ENCODE measurements around the gene HAO1. TPM values are rescaled to one million over a fixed set of nuclear protein-coding genes. Genes with fewer than 3 reads are reported as not detected.
A peak's percentile ranks its signal among the peaks of the same experiment; 100 is the strongest.

Gene HAO1
- total RNA-seq (2021) (not detected in 2 replicates), Bru-seq, nascent RNA (percentile 2 among the genes with signal in this experiment), BruChase-seq, experiment 1, labeled RNA remaining after a 2-hour chase (percentile 1 among the genes with signal in this experiment), BruChase-seq, experiment 2, labeled RNA remaining after a 6-hour chase (not detected)
- long read RNA-seq: 0 reads

- H3K9me3 ChIP-seq (ENCODE audit: low read depth, low read length, poor library complexity, severe bottlenecking): no peaks in the 10 kb centered on the region
- H3K36me3 ChIP-seq (ENCODE audit: insufficient read depth, low read length, poor library complexity, severe bottlenecking): no peaks in the 10 kb centered on the region
- H3K4me3 ChIP-seq (ENCODE audit: low read depth, low read length, poor library complexity, severe bottlenecking): no peak within 1 kb of the TSS
- CTCF ChIA-PET: no interaction called here
- POLR2A ChIA-PET (ENCODE audit: low non-redundant PET): no interaction called here
- no TSS peak for BruUV-seq (replicated peaks)
- intact Hi-C loops (cut with micrococcal nuclease; ENCODE audit: unreplicated experiment): no loop called here
- TF ChIP-seq, protein P1, sequence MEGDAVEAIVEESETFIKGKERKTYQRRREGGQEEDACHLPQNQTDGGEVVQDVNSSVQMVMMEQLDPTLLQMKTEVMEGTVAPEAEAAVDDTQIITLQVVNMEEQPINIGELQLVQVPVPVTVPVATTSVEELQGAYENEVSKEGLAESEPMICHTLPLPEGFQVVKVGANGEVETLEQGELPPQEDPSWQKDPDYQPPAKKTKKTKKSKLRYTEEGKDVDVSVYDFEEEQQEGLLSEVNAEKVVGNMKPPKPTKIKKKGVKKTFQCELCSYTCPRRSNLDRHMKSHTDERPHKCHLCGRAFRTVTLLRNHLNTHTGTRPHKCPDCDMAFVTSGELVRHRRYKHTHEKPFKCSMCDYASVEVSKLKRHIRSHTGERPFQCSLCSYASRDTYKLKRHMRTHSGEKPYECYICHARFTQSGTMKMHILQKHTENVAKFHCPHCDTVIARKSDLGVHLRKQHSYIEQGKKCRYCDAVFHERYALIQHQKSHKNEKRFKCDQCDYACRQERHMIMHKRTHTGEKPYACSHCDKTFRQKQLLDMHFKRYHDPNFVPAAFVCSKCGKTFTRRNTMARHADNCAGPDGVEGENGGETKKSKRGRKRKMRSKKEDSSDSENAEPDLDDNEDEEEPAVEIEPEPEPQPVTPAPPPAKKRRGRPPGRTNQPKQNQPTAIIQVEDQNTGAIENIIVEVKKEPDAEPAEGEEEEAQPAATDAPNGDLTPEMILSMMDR (conservative IDR thresholded peaks at IDR 0.05; ENCODE audit: low read depth, low read length): no peak
- no peak for TF ChIP-seq EZH2 (IDR thresholded peaks at IDR 0.05; ENCODE audit: borderline replicate concordance, low read depth, low read length, poor library complexity, severe bottlenecking)
- DNase-seq (ENCODE audit: low spot score): no peak
- H3K27me3 ChIP-seq (replicated peaks; ENCODE audit: insufficient read depth, low read depth, low read length, poor library complexity): peaks cover 16% of the 10 kb centered on the region
- H3K4me1 ChIP-seq (ENCODE audit: insufficient read depth, low read length, poor library complexity, severe bottlenecking): no peaks in the 10 kb centered on the region
- H3K27ac ChIP-seq (ENCODE audit: low read depth, low read length, poor library complexity, severe bottlenecking): no peak within 1 kb of the TSS
Observed at GRCh38 chr20:7940341-7940740, at the start of gene HAO1. TSS of gene HAO1 (minus strand) at chr20:7940458. CDS start at chr20:7940422, 36 bp downstream.

GRCh38 chr20:7989379-7989778, 49.1 kb upstream of the HAO1 start:
- Histone ChIP-seq H3K27ac (ENCODE audit: low read depth, low read length, poor library complexity, severe bottlenecking) (no peak overlapping the region), H3K27me3 (replicated peaks; ENCODE audit: insufficient read depth, low read depth, low read length, poor library complexity) (no peaks in the 10 kb centered on the region), H3K9me3 (ENCODE audit: low read depth, low read length, poor library complexity, severe bottlenecking) (no peaks in the 10 kb centered on the region), H3K36me3 (ENCODE audit: insufficient read depth, low read length, poor library complexity, severe bottlenecking) (no peaks in the 10 kb centered on the region), H3K4me3 (ENCODE audit: low read depth, low read length, poor library complexity, severe bottlenecking) (no peak overlapping the region), H3K4me1 (ENCODE audit: insufficient read depth, low read length, poor library complexity, severe bottlenecking) (no peaks in the 10 kb centered on the region)
- ChIA-PET POLR2A (ENCODE audit: low non-redundant PET) (no interaction called here), CTCF (interaction anchor here (1.0 to 1.1 kb wide), 2 partner anchors 9 to 53 kb away, joined by 3 to 5 read pairs; no protein-coding TSS in a partner anchor)
- intact Hi-C loops (cut with micrococcal nuclease; ENCODE audit: unreplicated experiment): no loop called here
- TF ChIP-seq EZH2 (IDR thresholded peaks at IDR 0.05; ENCODE audit: borderline replicate concordance, low read depth, low read length, poor library complexity, severe bottlenecking): no peak
- TF ChIP-seq, protein P1 (conservative IDR thresholded peaks at IDR 0.05; ENCODE audit: low read depth, low read length): peak; percentile 26; the same call in 1 of the 2 replicates
- no TSS peak for BruUV-seq (replicated peaks)
- DNase-seq (ENCODE audit: low spot score): no peak

DNA sequence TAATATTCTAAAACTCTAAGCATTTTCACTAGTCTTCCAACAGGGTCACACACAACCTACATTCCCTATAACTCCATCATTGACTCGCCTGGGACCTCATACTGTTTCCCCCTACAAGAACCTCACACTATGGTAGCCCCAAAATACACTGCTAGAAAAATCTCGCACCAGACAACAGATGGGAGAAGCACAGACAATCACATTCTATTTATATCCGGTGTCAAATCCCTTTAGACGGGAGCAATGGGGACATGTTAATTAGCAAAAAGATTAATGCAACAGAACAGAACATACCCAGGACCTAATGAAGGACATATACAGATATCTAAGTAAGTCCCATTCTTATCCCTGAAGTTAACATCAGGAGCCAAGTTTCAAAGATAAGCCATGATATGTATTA, 45.7 kb upstream of the HAO1 start:
- Histone ChIP-seq H3K4me3 (ENCODE audit: low read depth, low read length, poor library complexity, severe bottlenecking) (no peak overlapping the region), H3K4me1 (ENCODE audit: insufficient read depth, low read length, poor library complexity, severe bottlenecking) (no peaks in the 10 kb centered on the region), H3K9me3 (ENCODE audit: low read depth, low read length, poor library complexity, severe bottlenecking) (no peaks in the 10 kb centered on the region), H3K36me3 (ENCODE audit: insufficient read depth, low read length, poor library complexity, severe bottlenecking) (no peaks in the 10 kb centered on the region), H3K27ac (ENCODE audit: low read depth, low read length, poor library complexity, severe bottlenecking) (no peak overlapping the region), H3K27me3 (replicated peaks; ENCODE audit: insufficient read depth, low read depth, low read length, poor library complexity) (no peaks in the 10 kb centered on the region)
- intact Hi-C loops (cut with micrococcal nuclease; ENCODE audit: unreplicated experiment): no loop called here
- no TSS peak for BruUV-seq (replicated peaks)
- CTCF ChIA-PET: no interaction called here
- DNase-seq (ENCODE audit: low spot score): no peak
- TF ChIP-seq, protein P1 (conservative IDR thresholded peaks at IDR 0.05; ENCODE audit: low read depth, low read length): no peak
- no peak for TF ChIP-seq EZH2 (IDR thresholded peaks at IDR 0.05; ENCODE audit: borderline replicate concordance, low read depth, low read length, poor library complexity, severe bottlenecking)
- POLR2A ChIA-PET (ENCODE audit: low non-redundant PET): no interaction called here
